Neural cell (in vitro differentiated cells): ENCODE data around the gene TYW1.
"Not testable (repeated sequence)": the region's sequence is repeated elsewhere in the genome, so short reads cannot be mapped to it uniquely, and the experiment has no call there.

ENCODE experiments used
- CTCF ChIP-seq: fragments of 450-650 bp; IDR thresholded peaks from 2 replicates; pipeline ENCODE4 v1.5.1; 2014; ENCODE audit warnings: antibody characterized with exemption, mild to moderate bottlenecking, moderate library complexity; ENCODE audit not compliant: poor library complexity, severe bottlenecking
- EZH2 ChIP-seq: fragments of 200-600, 300-800 bp; shearing (Covaris generic), sonication (generic); IDR thresholded peaks from 2 replicates; pipeline ENCODE4 v1.6.1; 2014; ENCODE audit warnings: antibody characterized with exemption, low read length, borderline replicate concordance, mild to moderate bottlenecking; ENCODE audit not compliant: insufficient read depth, poor library complexity, severe bottlenecking
- POLR2AphosphoS5 ChIP-seq: IDR thresholded peaks from 2 replicates; pipeline ENCODE4 v1.6.1; 2012
- RAD21 ChIP-seq: fragments of 450-650 bp; conservative IDR thresholded peaks from 2 replicates; pipeline ENCODE4 v1.6.1; 2014; ENCODE audit warnings: antibody characterized with exemption, mild to moderate bottlenecking, moderate library complexity
- REST ChIP-seq: IDR thresholded peaks from 2 replicates; pipeline ENCODE4 v1.6.1; 2012; ENCODE audit warnings: borderline replicate concordance
- SMC3 ChIP-seq: fragments of 450-650 bp; conservative IDR thresholded peaks from 2 replicates; pipeline ENCODE4 v1.6.1; 2014; ENCODE audit warnings: antibody characterized with exemption, mild to moderate bottlenecking, moderate library complexity; ENCODE audit not compliant: poor library complexity

GRCh38 chr7:67089261-67089660 is 92.6 kb downstream of the TYW1 start:
- not testable (repeated sequence) for TF ChIP-seq SMC3, CTCF, EZH2, RAD21, POLR2AphosphoS5, REST
